Loucy (cell line): Measurements from ENCODE around the gene NINL.

Experiments used
- CTCF ChIP-seq: fragments of 200-600 bp; sonication (generic); conservative IDR thresholded peaks from 2 replicates; pipeline ENCODE4 v1.5.1; 2014; ENCODE audit warnings: mild to moderate bottlenecking, antibody characterized with exemption, low read length
- EZH2phosphoT487 ChIP-seq: fragments of 200-600 bp; IDR thresholded peaks from 2 replicates; pipeline ENCODE4 v1.6.1; 2018; ENCODE audit warnings: antibody characterized with exemption, mild to moderate bottlenecking, moderate library complexity, borderline replicate concordance

- TF ChIP-seq CTCF: no peak
- no peak for TF ChIP-seq EZH2phosphoT487
These were observed 40.6 kb downstream of the NINL start for GRCh38 chr20:25544734-25545133.
